Esophagus mucosa (tissue), 1 donor: ENCODE data around the gene RARB. TPM values are rescaled to one million over a fixed set of nuclear protein-coding genes. Genes with fewer than 3 reads are reported as not detected.

Experiments used
- ATAC-seq: fragments of 200-7000 bp; cut with Tn5 transposase; one replicate; pipeline ENCODE4 v1.9.1; 2020
- total RNA-seq: library from RNA; stranded (reverse); gene quantifications from one replicate; pipeline ENCODE4 v1.2.4, GENCODE V29; 2023
- donor health status: DM: yes; HTN: yes; CAD: no.

The RARB gene
- total RNA-seq, 1 donor from 2014 or later, result 2.5 TPM

GRCh38 chr3:25473246-25473645, 45.2 kb downstream of the RARB start:
- no peak for ATAC-seq

- ATAC-seq, result no peak
Measured at GRCh38 chr3:25474052-25474451, 46.0 kb downstream of the RARB start.

GRCh38 chr3:25476639-25477038, 48.6 kb downstream of the RARB start:
- ATAC-seq, result no peak

GRCh38 chr3:25478211-25478757, 50.2 kb downstream of the RARB start:
- no peak for ATAC-seq

- ATAC-seq, result no peak
Measured at GRCh38 chr3:25478964-25479726, 51.1 kb downstream of the RARB start.

- no peak for ATAC-seq
Measured at GRCh38 chr3:25479727-25480010, 51.6 kb downstream of the RARB start.

GRCh38 chr3:25480811-25481210, 52.7 kb downstream of the RARB start:
- ATAC-seq, result no peak

- ATAC-seq, result no peak
Measured at GRCh38 chr3:25481386-25481785, 53.3 kb downstream of the RARB start.

GRCh38 chr3:25483456-25483855, 55.4 kb downstream of the RARB start:
- no peak for ATAC-seq

GRCh38 chr3:25485673-25486072, 57.6 kb downstream of the RARB start:
- no peak for ATAC-seq

GRCh38 chr3:25486932-25487331, 58.9 kb downstream of the RARB start:
- no peak for ATAC-seq

- no peak for ATAC-seq
Measured at GRCh38 chr3:25489858-25490593, 62.0 kb downstream of the RARB start.

- ATAC-seq, result no peak
Measured at GRCh38 chr3:25493246-25493645, 65.2 kb downstream of the RARB start.

GRCh38 chr3:25493786-25494185, 65.7 kb downstream of the RARB start:
- peak; percentile 62 for ATAC-seq

- no peak for ATAC-seq
Measured at GRCh38 chr3:25495304-25495703, 67.2 kb downstream of the RARB start.

GRCh38 chr3:25495726-25496253, 67.7 kb downstream of the RARB start:
- no peak for ATAC-seq

- ATAC-seq, result no peak
Measured at GRCh38 chr3:25497096-25497495, 69.0 kb downstream of the RARB start.

GRCh38 chr3:25500706-25501210, 72.7 kb downstream of the RARB start:
- no peak for ATAC-seq

- ATAC-seq, result no peak
Measured at GRCh38 chr3:25502233-25502632, 74.2 kb downstream of the RARB start.

- ATAC-seq, result no peak
Measured at GRCh38 chr3:25503898-25504301, 75.8 kb downstream of the RARB start.

- no peak for ATAC-seq
Measured at GRCh38 chr3:25505581-25505980, 77.5 kb downstream of the RARB start.

GRCh38 chr3:25507811-25508210, 79.7 kb downstream of the RARB start:
- no peak for ATAC-seq

GRCh38 chr3:25508433-25508832, 80.4 kb downstream of the RARB start:
- ATAC-seq, result no peak

GRCh38 chr3:25508901-25509300, 80.8 kb downstream of the RARB start:
- ATAC-seq, result no peak
